ENCODE results near the gene CACNA2D3.

DNA sequence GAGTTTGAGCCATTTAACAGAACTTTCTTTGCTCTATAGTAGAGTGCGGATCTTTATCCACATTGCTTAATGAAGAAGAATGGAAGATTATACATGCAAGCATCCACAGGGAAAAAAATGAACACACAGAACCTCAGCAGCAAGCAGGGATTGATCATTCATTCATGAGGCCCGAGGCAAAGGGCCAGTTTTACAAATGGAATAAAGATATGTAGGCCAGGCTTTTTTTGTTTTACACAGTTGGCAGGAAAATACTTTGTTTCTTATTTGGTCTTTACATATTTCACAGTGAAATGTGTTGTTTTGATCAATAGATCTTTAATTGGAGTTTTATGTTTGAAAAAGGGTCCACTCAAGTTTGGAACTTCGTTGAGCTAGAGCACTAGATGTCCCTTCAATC is 688.0 kb downstream of the CACNA2D3 start:
- TF ChIP-seq, protein P1, sequence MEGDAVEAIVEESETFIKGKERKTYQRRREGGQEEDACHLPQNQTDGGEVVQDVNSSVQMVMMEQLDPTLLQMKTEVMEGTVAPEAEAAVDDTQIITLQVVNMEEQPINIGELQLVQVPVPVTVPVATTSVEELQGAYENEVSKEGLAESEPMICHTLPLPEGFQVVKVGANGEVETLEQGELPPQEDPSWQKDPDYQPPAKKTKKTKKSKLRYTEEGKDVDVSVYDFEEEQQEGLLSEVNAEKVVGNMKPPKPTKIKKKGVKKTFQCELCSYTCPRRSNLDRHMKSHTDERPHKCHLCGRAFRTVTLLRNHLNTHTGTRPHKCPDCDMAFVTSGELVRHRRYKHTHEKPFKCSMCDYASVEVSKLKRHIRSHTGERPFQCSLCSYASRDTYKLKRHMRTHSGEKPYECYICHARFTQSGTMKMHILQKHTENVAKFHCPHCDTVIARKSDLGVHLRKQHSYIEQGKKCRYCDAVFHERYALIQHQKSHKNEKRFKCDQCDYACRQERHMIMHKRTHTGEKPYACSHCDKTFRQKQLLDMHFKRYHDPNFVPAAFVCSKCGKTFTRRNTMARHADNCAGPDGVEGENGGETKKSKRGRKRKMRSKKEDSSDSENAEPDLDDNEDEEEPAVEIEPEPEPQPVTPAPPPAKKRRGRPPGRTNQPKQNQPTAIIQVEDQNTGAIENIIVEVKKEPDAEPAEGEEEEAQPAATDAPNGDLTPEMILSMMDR (conservative IDR thresholded peaks at IDR 0.05 in 1 of 2, IDR thresholded peaks at IDR 0.05 in 1 of 2; ENCODE audit: extremely low read depth in 1 of 2, insufficient read depth in 1 of 2, low read depth in 1 of 2, low read length in 2 of 2) = no peak
- TF ChIP-seq EZH2 (IDR thresholded peaks at IDR 0.05; ENCODE audit: borderline replicate concordance, low read length) = no peak
